CD14-positive monocyte (primary cell): Measurements from ENCODE around the gene CYP27B1. TPM values are rescaled to one million over a fixed set of nuclear protein-coding genes. Genes with fewer than 3 reads are reported as not detected.

ENCODE experiments used
- DNase-seq, 3 donors: peaks; one replicate each; pipeline ENCODE4 v3.0.0-alpha.2; 2011 to 2022
- H2AFZ ChIP-seq: 2 replicates; pipeline ENCODE4 v1.6.0; 2012; ENCODE audit warnings: mild to moderate bottlenecking, low read depth, low read length, inconsistent platforms; ENCODE audit not compliant: insufficient read depth, poor library complexity, severe bottlenecking
- H3K27ac ChIP-seq, 2 donors: 1 replicate in 1 of 2; 2 replicates in 1 of 2; pipeline ENCODE4 v1.5.1; 2012 to 2013; ENCODE audit warnings: low read length in 2 of 2, control low read depth in 1 of 2, inconsistent platforms in 1 of 2, low read depth in 1 of 2, mild to moderate bottlenecking in 1 of 2
- H3K27me3 ChIP-seq, 2 donors: one replicate each; pipeline versions ENCODE4 v1.6.0 to v1.6.1; 2011 to 2013; ENCODE audit warnings: low read length in 2 of 2; ENCODE audit not compliant: control insufficient read depth in 2 of 2, insufficient read depth in 2 of 2
- H3K36me3 ChIP-seq, 2 donors: replicated peaks in 1 of 2; 1 replicate in 1 of 2; 2 replicates in 1 of 2; pipeline versions ENCODE4 v1.5.1 to v1.6.1; 2012 to 2013; ENCODE audit warnings: low read length in 2 of 2, control low read depth in 1 of 2, inconsistent platforms in 1 of 2, mild to moderate bottlenecking in 1 of 2; ENCODE audit not compliant: insufficient read depth in 2 of 2, control insufficient read depth in 1 of 2
- H3K4me1 ChIP-seq, 2 donors: 1 replicate in 1 of 2; 2 replicates in 1 of 2; pipeline versions ENCODE4 v1.5.1 to v1.6.1; 2012 to 2013; ENCODE audit warnings: low read length in 2 of 2, control low read depth in 1 of 2, inconsistent platforms in 1 of 2, mild to moderate bottlenecking in 1 of 2, moderate library complexity in 1 of 2; ENCODE audit not compliant: insufficient read depth in 2 of 2, control insufficient read depth in 1 of 2
- H3K4me2 ChIP-seq: replicated peaks from 2 replicates; pipeline ENCODE3; 2012; ENCODE audit warnings: low read length, moderate library complexity, mild to moderate bottlenecking; ENCODE audit not compliant: poor library complexity, severe bottlenecking; ENCODE audit errors: extremely low read depth
- H3K4me3 ChIP-seq, 3 experiments: fragments of 200-600 bp in 1 of 3; sonication (generic) in 1 of 3; replicated peaks in 1 of 3; 1 replicate in 2 of 3; 2 replicates in 1 of 3; pipeline ENCODE4 v1.5.1; 2011 to 2013; ENCODE audit warnings: low read length in 3 of 3, mild to moderate bottlenecking in 3 of 3, control low read depth in 2 of 3, low read depth in 2 of 3, inconsistent platforms in 1 of 3, moderate library complexity in 1 of 3
- H3K79me2 ChIP-seq: 2 replicates; pipeline ENCODE4 v1.6.0; 2012; ENCODE audit warnings: mild to moderate bottlenecking, control low read depth, inconsistent platforms, low read length, moderate library complexity; ENCODE audit not compliant: insufficient read depth
- H3K9ac ChIP-seq: 2 replicates; pipeline ENCODE4 v1.6.0; 2017; ENCODE audit warnings: low read length, mild to moderate bottlenecking; ENCODE audit not compliant: insufficient read depth, poor library complexity, severe bottlenecking
- H3K9me3 ChIP-seq, 2 donors: replicated peaks in 1 of 2; 1 replicate in 1 of 2; 2 replicates in 1 of 2; pipeline versions ENCODE4 v1.5.1 to v1.6.1; 2012 to 2013; ENCODE audit warnings: low read length in 2 of 2, control low read depth in 1 of 2; ENCODE audit not compliant: control insufficient read depth in 1 of 2, insufficient read depth in 1 of 2
- H4K20me1 ChIP-seq: 2 replicates; pipeline ENCODE4 v1.6.0; 2012; ENCODE audit warnings: mild to moderate bottlenecking, low read length, control low read depth, moderate library complexity; ENCODE audit not compliant: insufficient read depth
- H3K27ac Mint-ChIP-seq, 7 donors: one replicate each; pipeline ENCODE4 v1.8.0; 2020; ENCODE audit warnings: mild to moderate bottlenecking in 7 of 7, mixed read lengths in 7 of 7, moderate library complexity in 6 of 7, inconsistent platforms in 2 of 7
- H3K27me3 Mint-ChIP-seq, 3 donors: one replicate each; pipeline ENCODE4 v1.8.0; 2021 to 2022; ENCODE audit warnings: low read depth in 3 of 3, mild to moderate bottlenecking in 3 of 3, mixed read lengths in 3 of 3, moderate library complexity in 3 of 3, inconsistent platforms in 1 of 3
- H3K36me3 Mint-ChIP-seq, 2 donors: one replicate each; pipeline ENCODE4 v1.8.0; 2020; ENCODE audit warnings: mixed read lengths in 2 of 2, inconsistent platforms in 1 of 2, mild to moderate bottlenecking in 1 of 2
- H3K4me1 Mint-ChIP-seq: one replicate; pipeline ENCODE4 v1.8.0; 2020; ENCODE audit warnings: mild to moderate bottlenecking, mixed read lengths
- H3K4me3 Mint-ChIP-seq, 2 donors: one replicate each; pipeline ENCODE4 v1.8.0; 2020; ENCODE audit warnings: mild to moderate bottlenecking in 2 of 2, mixed read lengths in 2 of 2, moderate library complexity in 1 of 2
- H3K9me3 Mint-ChIP-seq, 7 donors: one replicate each; pipeline ENCODE4 v1.8.0; 2020 to 2022; ENCODE audit warnings: mixed read lengths in 7 of 7, mild to moderate bottlenecking in 6 of 7, moderate library complexity in 6 of 7, inconsistent platforms in 2 of 7
- CTCF ChIP-seq: fragments of 200-600 bp; IDR thresholded peaks from one replicate; pipeline ENCODE4 v1.8.0; 2022; ENCODE audit warnings: antibody characterized with exemption, mild to moderate bottlenecking
- WGBS: methylation state at CpG from one replicate; pipeline ENCODE4 v1.1.5; 2013; ENCODE audit warnings: missing lambda C conversion rate; ENCODE audit not compliant: insufficient coverage; 5-methylcytosine and 5-hydroxymethylcytosine counted together
- intact Hi-C, 2 donors: fragments of 100-400 bp; cut with micrococcal nuclease; formaldehyde crosslinking; loops; one replicate each; pipeline versions ENCODE4 v1.15.0 to v1.15.1; 2023
- polyA plus RNA-seq, 3 donors: library from polyadenylated mRNA; depleted of rRNA in 1 of 3; unstranded in 2 of 3; stranded (reverse) in 1 of 3; fragments of 300-500 nt in 2 of 3; fragments of >200 nt in 1 of 3; fragmentation: Illumina TruSeq in 2 of 3; gene quantifications; 1 replicate in 2 of 3; 2 replicates in 1 of 3; pipeline ENCODE4 v1.2.3, GENCODE V29; 2012 to 2021

The CYP27B1 gene
- polyA plus RNA-seq, 3 donors, result 0.81 TPM; not detected in 2

- H3K27me3 ChIP-seq, result peaks cover 0 to 7% of the 10 kb centered on the region in 2 donors
- DNase-seq, result no peak
- intact Hi-C loops, result loop anchor here in 1 of 2 donors (10.0 kb wide), 1 partner anchor 211 kb away; the partner anchor contains the start of gene DCTN2
- peak overlapping the region; percentile 85 to 89 for H3K4me3 Mint-ChIP-seq
- H3K4me1 ChIP-seq, result peaks cover 39 to 45% of the 10 kb centered on the region in 2 donors
- peak overlapping the region; percentile 35 for H3K27ac ChIP-seq
- H3K9me3 Mint-ChIP-seq, result peaks cover 0 to 7% (median 0%) of the 10 kb centered on the region in 7 donors
- peaks cover 5 to 16% of the 10 kb centered on the region in 2 donors for H3K36me3 Mint-ChIP-seq
- peaks cover 6 to 15% of the 10 kb centered on the region in 2 donors for H3K36me3 ChIP-seq
- peak overlapping the region; percentile 63 to 85 (median 82) for H3K4me3 ChIP-seq
- no peak for TF ChIP-seq CTCF
- H3K79me2 ChIP-seq, result peaks cover 20% of the 10 kb centered on the region
- peak overlapping the region; percentile 94 for H3K4me2 ChIP-seq
- H3K4me1 Mint-ChIP-seq, result peaks cover 44% of the 10 kb centered on the region
- peaks cover 7 to 13% (median 7%) of the 10 kb centered on the region in 3 donors for H3K27me3 Mint-ChIP-seq
- under 1% methylated on average over 58 of the region's 76 CpGs for WGBS
- peak overlapping the region in 6 of 7 donors; percentile 5 to 83 (median 56) for H3K27ac Mint-ChIP-seq
- H3K9me3 ChIP-seq, result no peaks in the 10 kb centered on the region
- H2AFZ ChIP-seq, result peak overlapping the region; percentile 77
- peak overlapping the region; percentile 61 for H3K9ac ChIP-seq
- H4K20me1 ChIP-seq, result no peaks in the 10 kb centered on the region
Measured at GRCh38 chr12:57755454-57756372, 11.2 kb downstream of the CYP27B1 start.

GRCh38 chr12:57755194-57755453 is 11.8 kb downstream of the CYP27B1 start:
- no peak for TF ChIP-seq CTCF
- Mint-ChIP-seq H3K27me3 (peaks cover 7 to 13% (median 7%) of the 10 kb centered on the region in 3 donors), H3K4me3 (peak overlapping the region in 1 of 2 donors; percentile 47), H3K36me3 (peaks cover 9 to 22% of the 10 kb centered on the region in 2 donors), H3K27ac (no peak overlapping the region), H3K4me1 (peaks cover 44% of the 10 kb centered on the region), H3K9me3 (peaks cover 0 to 7% (median 0%) of the 10 kb centered on the region in 7 donors)
- Histone ChIP-seq H3K4me2 (peak overlapping the region; percentile 94), H3K4me3 (peak overlapping the region; percentile 36 to 85 (median 82)), H3K79me2 (peaks cover 26% of the 10 kb centered on the region), H3K4me1 (peaks cover 39 to 45% of the 10 kb centered on the region in 2 donors), H3K27ac (no peak overlapping the region), H3K9me3 (no peaks in the 10 kb centered on the region), H3K36me3 (peaks cover 6 to 20% of the 10 kb centered on the region in 2 donors), H3K9ac (no peak overlapping the region), H2AFZ (no peak overlapping the region), H4K20me1 (no peaks in the 10 kb centered on the region), H3K27me3 (peaks cover 0 to 7% of the 10 kb centered on the region in 2 donors)
- DNase-seq, result no peak
- 0% methylated on average over 2 of the region's 34 CpGs for WGBS
- intact Hi-C loops, result loop anchor here in 1 of 2 donors (10.0 kb wide), 1 partner anchor 210 kb away; the partner anchor contains the start of gene DCTN2
